ENCODE results near the gene RPTOR.

DNA sequence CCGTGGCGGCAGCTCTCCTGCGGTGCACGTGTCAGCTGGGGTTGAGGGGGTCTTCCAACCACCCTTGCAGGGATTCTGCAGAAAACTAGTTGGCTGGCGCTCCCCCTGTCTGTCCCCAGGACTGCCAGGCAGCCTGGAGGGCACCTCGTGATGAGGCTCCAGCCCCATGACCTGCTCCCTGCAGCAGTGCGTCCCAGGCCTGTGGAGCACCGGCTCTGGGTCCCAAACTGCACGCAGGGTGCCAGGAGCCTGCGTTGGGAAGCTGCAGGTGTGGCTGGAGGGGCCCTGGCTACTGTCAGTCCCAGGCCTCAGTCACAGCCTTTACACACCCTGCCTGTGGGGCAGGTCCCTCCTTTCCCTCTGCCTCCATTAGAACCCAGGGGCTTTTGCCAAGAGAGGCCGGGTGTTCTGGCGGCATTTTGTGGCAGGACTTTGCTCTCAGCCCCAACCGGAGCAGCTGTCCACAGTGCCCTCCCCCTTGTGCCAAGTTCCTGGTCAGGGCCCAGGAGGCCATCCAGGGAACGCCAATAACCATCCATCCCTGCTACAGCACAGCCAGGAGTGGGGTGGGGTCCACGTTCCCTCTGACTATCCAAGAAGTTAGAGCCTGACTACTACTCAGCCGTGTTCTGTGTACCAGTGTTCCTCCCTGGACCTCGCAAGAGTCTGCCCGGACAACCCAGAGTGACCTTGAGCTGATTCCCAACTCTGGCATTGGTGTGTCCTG, 456.2 kb downstream of the RPTOR start:
- TF ChIP-seq EZH2 (IDR thresholded peaks at IDR 0.05; ENCODE audit: insufficient read depth, poor library complexity, severe bottlenecking), result no peak
- no peak for TF ChIP-seq EZH2phosphoT487 (IDR thresholded peaks at IDR 0.05; ENCODE audit: insufficient read depth, low read depth)
